Measurements from ENCODE around the gene XCR1.

Gene XCR1

GRCh38 chr3:46019707-46020106 is 7.6 kb downstream of the XCR1 start:
- H3K4me3 ChIP-seq (ENCODE audit: low read depth, low read length): no peak overlapping the region
- TF ChIP-seq CTCF (IDR thresholded peaks at IDR 0.05; ENCODE audit: borderline replicate concordance, insufficient read depth, low read depth, low read length): no peak

GRCh38 chr3:46017720-46018119 is 9.6 kb downstream of the XCR1 start:
- no peak for TF ChIP-seq CTCF (IDR thresholded peaks at IDR 0.05; ENCODE audit: borderline replicate concordance, insufficient read depth, low read depth, low read length)
- no peak overlapping the region for H3K4me3 ChIP-seq (ENCODE audit: low read depth, low read length)

GRCh38 chr3:46013316-46014094 is 13.8 kb downstream of the XCR1 start:
- no peak for TF ChIP-seq CTCF (IDR thresholded peaks at IDR 0.05; ENCODE audit: borderline replicate concordance, insufficient read depth, low read depth, low read length)
- no peak overlapping the region for H3K4me3 ChIP-seq (ENCODE audit: low read depth, low read length)

- no peak overlapping the region for H3K4me3 ChIP-seq (ENCODE audit: low read depth, low read length)
- TF ChIP-seq CTCF (IDR thresholded peaks at IDR 0.05; ENCODE audit: borderline replicate concordance, insufficient read depth, low read depth, low read length): no peak
Measured at GRCh38 chr3:46012246-46012645, 15.0 kb downstream of the XCR1 start.

- TF ChIP-seq CTCF (IDR thresholded peaks at IDR 0.05; ENCODE audit: borderline replicate concordance, insufficient read depth, low read depth, low read length): no peak
- no peak overlapping the region for H3K4me3 ChIP-seq (ENCODE audit: low read depth, low read length)
Measured at GRCh38 chr3:46010519-46011113, 16.7 kb downstream of the XCR1 start.

- no peak overlapping the region for H3K4me3 ChIP-seq (ENCODE audit: low read depth, low read length)
- no peak for TF ChIP-seq CTCF (IDR thresholded peaks at IDR 0.05; ENCODE audit: borderline replicate concordance, insufficient read depth, low read depth, low read length)
Measured at GRCh38 chr3:46008058-46008457, 19.2 kb downstream of the XCR1 start.

GRCh38 chr3:46007280-46007679 is 20.0 kb downstream of the XCR1 start:
- TF ChIP-seq CTCF (IDR thresholded peaks at IDR 0.05; ENCODE audit: borderline replicate concordance, insufficient read depth, low read depth, low read length): no peak
- H3K4me3 ChIP-seq (ENCODE audit: low read depth, low read length): no peak overlapping the region

Measured in GM12875 (cell line).